Uterus (tissue), 2 donors: ENCODE results near the gene ZNF865.

ENCODE experiments used
- POLR2A ChIP-seq, 2 donors: fragments of 450-650 bp; IDR thresholded peaks; one replicate each; pipeline ENCODE4 v1.6.1; 2016; ENCODE audit warnings: antibody characterized with exemption in 2 of 2, mild to moderate bottlenecking in 1 of 2, moderate library complexity in 1 of 2
- TF ChIP-seq, protein P1 (sequence below), 4 experiments: fragments of 200-600 bp in 2 of 4; fragments of 450-650 bp in 2 of 4; sonication (generic) in 2 of 4; IDR thresholded peaks; one replicate each; pipeline ENCODE4 v1.5.1; 2016 to 2019; ENCODE audit warnings: antibody characterized with exemption in 4 of 4, mild to moderate bottlenecking in 2 of 4, moderate library complexity in 1 of 4

DNA sequence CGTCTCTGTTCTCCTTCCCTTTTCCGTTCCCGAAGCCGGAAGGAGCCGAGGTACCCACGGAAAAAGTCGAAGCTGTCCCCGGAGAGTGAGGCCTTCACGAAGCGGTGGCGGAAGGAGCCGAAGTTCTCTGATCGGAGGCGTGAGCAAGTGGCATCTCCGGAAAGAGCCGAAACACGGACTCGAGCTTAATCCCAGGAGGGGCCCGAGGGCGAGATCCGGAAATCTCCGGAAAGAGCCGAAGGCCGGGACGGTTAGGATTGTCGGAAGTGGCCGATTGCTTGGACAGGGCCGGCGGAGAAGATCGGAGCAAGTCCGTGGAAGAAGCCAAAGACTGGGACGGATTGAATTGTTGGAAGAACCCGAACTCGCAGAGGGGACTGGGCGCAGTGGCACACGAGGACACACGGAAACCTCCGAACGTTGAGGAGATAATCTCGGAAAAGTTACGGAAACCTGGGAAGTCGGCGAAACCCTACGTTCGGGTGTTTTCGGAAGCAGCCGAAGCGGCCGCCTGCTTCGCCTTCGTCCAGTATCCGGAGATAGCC is 48.9 kb downstream of the ZNF865 start:
- TF ChIP-seq, protein P1, sequence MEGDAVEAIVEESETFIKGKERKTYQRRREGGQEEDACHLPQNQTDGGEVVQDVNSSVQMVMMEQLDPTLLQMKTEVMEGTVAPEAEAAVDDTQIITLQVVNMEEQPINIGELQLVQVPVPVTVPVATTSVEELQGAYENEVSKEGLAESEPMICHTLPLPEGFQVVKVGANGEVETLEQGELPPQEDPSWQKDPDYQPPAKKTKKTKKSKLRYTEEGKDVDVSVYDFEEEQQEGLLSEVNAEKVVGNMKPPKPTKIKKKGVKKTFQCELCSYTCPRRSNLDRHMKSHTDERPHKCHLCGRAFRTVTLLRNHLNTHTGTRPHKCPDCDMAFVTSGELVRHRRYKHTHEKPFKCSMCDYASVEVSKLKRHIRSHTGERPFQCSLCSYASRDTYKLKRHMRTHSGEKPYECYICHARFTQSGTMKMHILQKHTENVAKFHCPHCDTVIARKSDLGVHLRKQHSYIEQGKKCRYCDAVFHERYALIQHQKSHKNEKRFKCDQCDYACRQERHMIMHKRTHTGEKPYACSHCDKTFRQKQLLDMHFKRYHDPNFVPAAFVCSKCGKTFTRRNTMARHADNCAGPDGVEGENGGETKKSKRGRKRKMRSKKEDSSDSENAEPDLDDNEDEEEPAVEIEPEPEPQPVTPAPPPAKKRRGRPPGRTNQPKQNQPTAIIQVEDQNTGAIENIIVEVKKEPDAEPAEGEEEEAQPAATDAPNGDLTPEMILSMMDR (IDR thresholded peaks at IDR 0.05) = no peak
- no peak for TF ChIP-seq POLR2A (IDR thresholded peaks at IDR 0.05)
